K562 (cell line): ENCODE results near the gene MGP. TPM values are rescaled to one million over a fixed set of nuclear protein-coding genes. Genes with fewer than 3 reads are reported as not detected.

ENCODE experiments used
- EWSR1 ChIP-seq: fragments of 450-650 bp; IDR thresholded peaks from 2 replicates; pipeline ENCODE4 v1.6.1; 2018; ENCODE audit warnings: borderline replicate concordance, mild to moderate bottlenecking, low read depth, moderate library complexity; ENCODE audit not compliant: partially characterized antibody
- GTF2E2 ChIP-seq: fragments of 200-800 bp; sonication (Bioruptor generic); IDR thresholded peaks from 2 replicates; pipeline ENCODE4 v1.6.1; 2016; ENCODE audit warnings: missing genetic modification characterization, missing compliant biosample characterization
- HEY1 ChIP-seq: fragments of 250-450 bp; sonication (Bioruptor Pico); IDR thresholded peaks from 2 replicates; pipeline ENCODE4 v1.5.0; 2020; ENCODE audit warnings: mild to moderate bottlenecking, moderate library complexity, borderline replicate concordance
- ILF3 ChIP-seq: fragments of 450-650 bp; IDR thresholded peaks from 2 replicates; pipeline ENCODE4 v1.6.1; 2018; ENCODE audit warnings: antibody characterized with exemption, mild to moderate bottlenecking, moderate library complexity, borderline replicate concordance
- KDM5B ChIP-seq: fragments of 200-600 bp; sonication (generic); IDR thresholded peaks from 2 replicates; pipeline ENCODE4 v1.6.1; 2012; ENCODE audit warnings: low read depth, mild to moderate bottlenecking, moderate library complexity, low read length, control low read depth, inconsistent platforms; ENCODE audit not compliant: insufficient replicate concordance
- MED1 ChIP-seq: sonication (generic); formaldehyde crosslinking; IDR thresholded peaks from 2 replicates; pipeline ENCODE4 v1.8.1; 2023; ENCODE audit warnings: missing genetic modification reagents, borderline replicate concordance
- NCOA6 ChIP-seq: fragments of 450-650 bp; IDR thresholded peaks from 2 replicates; pipeline ENCODE4 v1.6.1; 2017; ENCODE audit warnings: mild to moderate bottlenecking
- SMC3 ChIP-seq: conservative IDR thresholded peaks from 2 replicates; pipeline ENCODE4 v1.6.1; 2011; ENCODE audit warnings: low read depth, low read length, improper control_type of control experiment; ENCODE audit not compliant: insufficient read depth
- SP1 ChIP-seq: sonication (generic); formaldehyde crosslinking; IDR thresholded peaks from 2 replicates; pipeline ENCODE4 v1.8.1; 2022; ENCODE audit warnings: mild to moderate bottlenecking, missing genetic modification reagents
- SRSF3 ChIP-seq: fragments of 200-400 bp; formaldehyde crosslinking; IDR thresholded peaks from 2 replicates; pipeline ENCODE4 v1.6.1; 2016; ENCODE audit warnings: mild to moderate bottlenecking, low read length, moderate library complexity; ENCODE audit not compliant: insufficient read depth
- STAT5B ChIP-seq: fragments of 250-450 bp; sonication (Bioruptor Pico); IDR thresholded peaks from 2 replicates; pipeline ENCODE4 v1.8.0; 2021; ENCODE audit warnings: mild to moderate bottlenecking, inconsistent platforms
- TAL1 ChIP-seq: fragments of 450-650 bp; IDR thresholded peaks from 2 replicates; pipeline ENCODE4 v1.6.1; 2016; ENCODE audit warnings: mild to moderate bottlenecking
- ZNF589 ChIP-seq: fragments of 200-800 bp; sonication (Bioruptor generic); IDR thresholded peaks from 2 replicates; pipeline ENCODE4 v1.6.1; 2016; ENCODE audit warnings: low read depth, missing genetic modification characterization, missing compliant biosample characterization
- ZNF695 ChIP-seq: fragments of 450-650 bp; formaldehyde crosslinking; IDR thresholded peaks from 2 replicates; pipeline ENCODE4 v1.4.0; 2020; ENCODE audit warnings: mild to moderate bottlenecking, moderate library complexity
- ZNF785 ChIP-seq: fragments of 250-450 bp; sonication (Bioruptor Pico); IDR thresholded peaks from 2 replicates; pipeline ENCODE4 v1.4.0; 2020; ENCODE audit warnings: mild to moderate bottlenecking
- polyA plus RNA-seq, 8 experiments: library from polyadenylated mRNA; depleted of rRNA in 4 of 8; stranded (reverse) in 5 of 8; unstranded in 3 of 8; fragments of >200 nt; fragmentation: Nextera tagmentation in 2 of 8; fragmentation: Illumina TruSeq in 1 of 8; extraction: Ambion mirVana in 2 of 8; extraction: Trizol in 1 of 8; gene quantifications; 2 replicates each; pipeline versions ENCODE4 v1.2.1 to v1.2.3, GENCODE V29; 2011 to 2014; ENCODE audit warnings: inconsistent platforms in 1 of 8, missing spikeins in 1 of 8
- total RNA-seq, 7 experiments: library from RNA; depleted of rRNA in 6 of 7; stranded (reverse); fragments of >200 nt in 6 of 7; fragmentation: Illumina TruSeq in 2 of 7; extraction: Trizol in 2 of 7; gene quantifications; 2 replicates each; pipeline versions ENCODE4 v1.2.1 to v1.2.3, GENCODE V29; 2011 to 2021; ENCODE audit warnings: low replicate concordance in 1 of 7
- TF ChIP-seq, protein P1 (sequence below): IDR thresholded peaks from 2 replicates; pipeline ENCODE4 v1.6.1; 2016; ENCODE audit warnings: missing genetic modification characterization, missing compliant biosample characterization
- TF ChIP-seq, protein P2 (sequence below): fragments of 450-650 bp; formaldehyde crosslinking; IDR thresholded peaks from 2 replicates; pipeline ENCODE4 v1.4.0; 2022; ENCODE audit warnings: missing genetic modification characterization
- TF ChIP-seq, protein P3 (sequence below): IDR thresholded peaks from 2 replicates; pipeline ENCODE4 v1.6.1; 2011; ENCODE audit not compliant: insufficient read length; ENCODE audit errors: extremely low read depth
- TF ChIP-seq, protein P4 (sequence below): fragments of 250-450 bp; sonication (Bioruptor Pico); IDR thresholded peaks from 2 replicates; pipeline ENCODE4 v1.5.0; 2020; ENCODE audit warnings: mild to moderate bottlenecking, borderline replicate concordance
- TF ChIP-seq, protein P5 (sequence below): fragments of 250-450 bp; sonication (Bioruptor Pico); IDR thresholded peaks from 2 replicates; pipeline ENCODE4 v1.9.0; 2021; ENCODE audit warnings: mild to moderate bottlenecking, inconsistent platforms

Gene MGP
- total and polyA plus RNA-seq, 9 of the 15 experiments (the other 6 are each of a cell fraction or from before 2014, with no cell fraction given), result 1.2 TPM; not detected in 8

DNA sequence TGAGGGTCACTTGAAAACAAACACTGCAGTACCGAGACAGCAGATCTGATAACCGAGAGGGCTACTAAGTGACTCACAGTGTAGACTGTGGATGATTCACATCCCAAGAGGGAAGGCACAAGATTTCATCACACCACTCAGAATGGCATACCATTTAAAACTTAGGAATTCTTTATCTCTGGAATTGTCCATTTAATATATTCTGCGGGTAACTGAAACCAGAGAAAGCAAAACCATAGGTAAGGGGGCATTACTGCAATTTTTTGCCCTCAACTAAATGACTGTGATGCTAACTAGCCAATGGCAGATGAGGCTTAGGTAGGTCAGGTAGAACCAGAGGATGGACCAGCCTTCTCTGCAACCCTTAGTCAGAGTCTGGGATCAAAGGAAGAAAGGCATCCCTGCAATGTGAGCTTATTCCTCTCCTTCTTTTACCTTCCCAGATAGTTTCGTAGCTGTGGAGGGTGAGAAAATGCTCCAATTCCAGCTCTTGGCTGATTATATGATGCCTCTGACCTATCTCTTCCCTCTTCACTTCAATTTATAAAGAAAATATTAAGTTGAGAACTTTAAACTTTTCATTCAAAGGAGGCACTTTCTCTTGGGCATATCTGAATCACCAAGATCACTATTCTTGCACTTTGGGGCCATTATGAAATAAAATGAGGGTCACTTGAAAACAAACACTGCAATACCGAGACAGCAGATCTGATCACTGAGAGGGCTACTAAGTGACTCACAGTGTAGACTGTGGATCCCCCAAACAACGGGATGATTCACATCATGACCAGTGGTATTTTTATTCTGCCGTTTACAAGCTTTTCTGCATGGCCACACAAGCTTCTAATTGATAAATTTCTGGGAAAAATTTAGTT, 49.1 kb downstream of the MGP start (continued):
- TF ChIP-seq, protein P1, sequence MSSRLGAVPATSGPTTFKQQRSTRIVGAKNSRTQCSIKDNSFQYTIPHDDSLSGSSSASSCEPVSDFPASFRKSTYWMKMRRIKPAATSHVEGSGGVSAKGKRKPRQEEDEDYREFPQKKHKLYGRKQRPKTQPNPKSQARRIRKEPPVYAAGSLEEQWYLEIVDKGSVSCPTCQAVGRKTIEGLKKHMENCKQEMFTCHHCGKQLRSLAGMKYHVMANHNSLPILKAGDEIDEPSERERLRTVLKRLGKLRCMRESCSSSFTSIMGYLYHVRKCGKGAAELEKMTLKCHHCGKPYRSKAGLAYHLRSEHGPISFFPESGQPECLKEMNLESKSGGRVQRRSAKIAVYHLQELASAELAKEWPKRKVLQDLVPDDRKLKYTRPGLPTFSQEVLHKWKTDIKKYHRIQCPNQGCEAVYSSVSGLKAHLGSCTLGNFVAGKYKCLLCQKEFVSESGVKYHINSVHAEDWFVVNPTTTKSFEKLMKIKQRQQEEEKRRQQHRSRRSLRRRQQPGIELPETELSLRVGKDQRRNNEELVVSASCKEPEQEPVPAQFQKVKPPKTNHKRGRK (tag), result no peak
- TF ChIP-seq, protein P2, sequence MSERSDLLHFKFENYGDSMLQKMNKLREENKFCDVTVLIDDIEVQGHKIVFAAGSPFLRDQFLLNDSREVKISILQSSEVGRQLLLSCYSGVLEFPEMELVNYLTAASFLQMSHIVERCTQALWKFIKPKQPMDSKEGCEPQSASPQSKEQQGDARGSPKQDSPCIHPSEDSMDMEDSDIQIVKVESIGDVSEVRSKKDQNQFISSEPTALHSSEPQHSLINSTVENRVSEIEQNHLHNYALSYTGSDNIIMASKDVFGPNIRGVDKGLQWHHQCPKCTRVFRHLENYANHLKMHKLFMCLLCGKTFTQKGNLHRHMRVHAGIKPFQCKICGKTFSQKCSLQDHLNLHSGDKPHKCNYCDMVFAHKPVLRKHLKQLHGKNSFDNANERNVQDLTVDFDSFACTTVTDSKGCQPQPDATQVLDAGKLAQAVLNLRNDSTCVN (CRISPR knock-in tag), result no peak
- TF ChIP-seq SRSF3 (no peak), EWSR1 (no peak), STAT5B (CRISPR knock-in tag) (no peak), NCOA6 (no peak), SP1 (CRISPR knock-in tag) (no peak), GTF2E2 (tag) (no peak), HEY1 (no peak), TAL1 (no peak), ZNF695 (CRISPR knock-in tag) (no peak), KDM5B (no peak), ZNF785 (CRISPR knock-in tag) (no peak), ZNF589 (CRISPR knock-in tag) (no peak), SMC3 (no peak), ILF3 (no peak), MED1 (CRISPR knock-in tag) (no peak)
- TF ChIP-seq, protein P3, sequence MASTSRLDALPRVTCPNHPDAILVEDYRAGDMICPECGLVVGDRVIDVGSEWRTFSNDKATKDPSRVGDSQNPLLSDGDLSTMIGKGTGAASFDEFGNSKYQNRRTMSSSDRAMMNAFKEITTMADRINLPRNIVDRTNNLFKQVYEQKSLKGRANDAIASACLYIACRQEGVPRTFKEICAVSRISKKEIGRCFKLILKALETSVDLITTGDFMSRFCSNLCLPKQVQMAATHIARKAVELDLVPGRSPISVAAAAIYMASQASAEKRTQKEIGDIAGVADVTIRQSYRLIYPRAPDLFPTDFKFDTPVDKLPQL, result no peak
- TF ChIP-seq, protein P4, sequence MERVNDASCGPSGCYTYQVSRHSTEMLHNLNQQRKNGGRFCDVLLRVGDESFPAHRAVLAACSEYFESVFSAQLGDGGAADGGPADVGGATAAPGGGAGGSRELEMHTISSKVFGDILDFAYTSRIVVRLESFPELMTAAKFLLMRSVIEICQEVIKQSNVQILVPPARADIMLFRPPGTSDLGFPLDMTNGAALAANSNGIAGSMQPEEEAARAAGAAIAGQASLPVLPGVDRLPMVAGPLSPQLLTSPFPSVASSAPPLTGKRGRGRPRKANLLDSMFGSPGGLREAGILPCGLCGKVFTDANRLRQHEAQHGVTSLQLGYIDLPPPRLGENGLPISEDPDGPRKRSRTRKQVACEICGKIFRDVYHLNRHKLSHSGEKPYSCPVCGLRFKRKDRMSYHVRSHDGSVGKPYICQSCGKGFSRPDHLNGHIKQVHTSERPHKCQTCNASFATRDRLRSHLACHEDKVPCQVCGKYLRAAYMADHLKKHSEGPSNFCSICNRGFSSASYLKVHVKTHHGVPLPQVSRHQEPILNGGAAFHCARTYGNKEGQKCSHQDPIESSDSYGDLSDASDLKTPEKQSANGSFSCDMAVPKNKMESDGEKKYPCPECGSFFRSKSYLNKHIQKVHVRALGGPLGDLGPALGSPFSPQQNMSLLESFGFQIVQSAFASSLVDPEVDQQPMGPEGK (CRISPR knock-in tag), result no peak
- TF ChIP-seq, protein P5, sequence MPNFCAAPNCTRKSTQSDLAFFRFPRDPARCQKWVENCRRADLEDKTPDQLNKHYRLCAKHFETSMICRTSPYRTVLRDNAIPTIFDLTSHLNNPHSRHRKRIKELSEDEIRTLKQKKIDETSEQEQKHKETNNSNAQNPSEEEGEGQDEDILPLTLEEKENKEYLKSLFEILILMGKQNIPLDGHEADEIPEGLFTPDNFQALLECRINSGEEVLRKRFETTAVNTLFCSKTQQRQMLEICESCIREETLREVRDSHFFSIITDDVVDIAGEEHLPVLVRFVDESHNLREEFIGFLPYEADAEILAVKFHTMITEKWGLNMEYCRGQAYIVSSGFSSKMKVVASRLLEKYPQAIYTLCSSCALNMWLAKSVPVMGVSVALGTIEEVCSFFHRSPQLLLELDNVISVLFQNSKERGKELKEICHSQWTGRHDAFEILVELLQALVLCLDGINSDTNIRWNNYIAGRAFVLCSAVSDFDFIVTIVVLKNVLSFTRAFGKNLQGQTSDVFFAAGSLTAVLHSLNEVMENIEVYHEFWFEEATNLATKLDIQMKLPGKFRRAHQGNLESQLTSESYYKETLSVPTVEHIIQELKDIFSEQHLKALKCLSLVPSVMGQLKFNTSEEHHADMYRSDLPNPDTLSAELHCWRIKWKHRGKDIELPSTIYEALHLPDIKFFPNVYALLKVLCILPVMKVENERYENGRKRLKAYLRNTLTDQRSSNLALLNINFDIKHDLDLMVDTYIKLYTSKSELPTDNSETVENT (CRISPR knock-in tag), result no peak
